NB4 (cell line): ENCODE measurements around the gene BORCS8.

Experiments used
- MYC ChIP-seq: IDR thresholded peaks from 2 replicates; pipeline ENCODE4 v1.6.1; 2011; ENCODE audit warnings: low read depth, low read length
- POLR2A ChIP-seq: IDR thresholded peaks from 2 replicates; pipeline ENCODE4 v1.6.1; 2011; ENCODE audit warnings: mild to moderate bottlenecking; ENCODE audit not compliant: insufficient read length; ENCODE audit errors: extremely low read depth
- TF ChIP-seq, protein P1 (sequence below): IDR thresholded peaks from 2 replicates; pipeline ENCODE4 v1.6.1; 2011; ENCODE audit warnings: low read depth, low read length
- TF ChIP-seq, protein P2 (sequence below): IDR thresholded peaks from one replicate; pipeline ENCODE4 v1.5.1; 2012; ENCODE audit warnings: low read depth, low read length

DNA sequence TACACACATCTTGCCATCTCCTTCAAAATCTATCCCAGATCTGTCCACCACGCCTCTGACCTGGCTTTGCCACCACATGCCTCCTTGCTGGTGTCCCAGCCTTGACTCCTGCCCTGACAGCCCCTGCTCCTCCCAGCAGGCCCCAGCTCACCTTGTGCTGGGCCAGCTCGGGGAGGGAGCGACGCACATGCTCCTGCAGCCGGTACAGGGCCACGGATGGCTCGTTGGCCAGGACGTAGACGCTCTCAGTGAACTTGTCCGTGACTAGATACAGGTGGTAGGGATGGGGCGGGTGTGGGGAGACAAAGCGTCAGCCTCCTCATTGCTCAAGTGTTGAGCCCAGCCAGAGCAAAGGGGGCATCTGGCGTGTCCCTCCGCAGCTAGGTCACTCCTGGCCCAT is 5.2 kb downstream of the BORCS8 start:
- TF ChIP-seq POLR2A = no peak
- TF ChIP-seq, protein P1, sequence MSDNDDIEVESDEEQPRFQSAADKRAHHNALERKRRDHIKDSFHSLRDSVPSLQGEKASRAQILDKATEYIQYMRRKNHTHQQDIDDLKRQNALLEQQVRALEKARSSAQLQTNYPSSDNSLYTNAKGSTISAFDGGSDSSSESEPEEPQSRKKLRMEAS = no peak
- TF ChIP-seq, protein P2, sequence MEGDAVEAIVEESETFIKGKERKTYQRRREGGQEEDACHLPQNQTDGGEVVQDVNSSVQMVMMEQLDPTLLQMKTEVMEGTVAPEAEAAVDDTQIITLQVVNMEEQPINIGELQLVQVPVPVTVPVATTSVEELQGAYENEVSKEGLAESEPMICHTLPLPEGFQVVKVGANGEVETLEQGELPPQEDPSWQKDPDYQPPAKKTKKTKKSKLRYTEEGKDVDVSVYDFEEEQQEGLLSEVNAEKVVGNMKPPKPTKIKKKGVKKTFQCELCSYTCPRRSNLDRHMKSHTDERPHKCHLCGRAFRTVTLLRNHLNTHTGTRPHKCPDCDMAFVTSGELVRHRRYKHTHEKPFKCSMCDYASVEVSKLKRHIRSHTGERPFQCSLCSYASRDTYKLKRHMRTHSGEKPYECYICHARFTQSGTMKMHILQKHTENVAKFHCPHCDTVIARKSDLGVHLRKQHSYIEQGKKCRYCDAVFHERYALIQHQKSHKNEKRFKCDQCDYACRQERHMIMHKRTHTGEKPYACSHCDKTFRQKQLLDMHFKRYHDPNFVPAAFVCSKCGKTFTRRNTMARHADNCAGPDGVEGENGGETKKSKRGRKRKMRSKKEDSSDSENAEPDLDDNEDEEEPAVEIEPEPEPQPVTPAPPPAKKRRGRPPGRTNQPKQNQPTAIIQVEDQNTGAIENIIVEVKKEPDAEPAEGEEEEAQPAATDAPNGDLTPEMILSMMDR = no peak
- TF ChIP-seq MYC = no peak
